ENCODE results near the gene KIF2C. TPM values are rescaled to one million over a fixed set of nuclear protein-coding genes. Genes with fewer than 3 reads are reported as not detected.

Gene KIF2C
- total and polyA plus RNA-seq, 9 of the 15 experiments (the other 6 are each of a cell fraction or from before 2014, with no cell fraction given), result 84.9 to 226 (median 169) TPM

DNA sequence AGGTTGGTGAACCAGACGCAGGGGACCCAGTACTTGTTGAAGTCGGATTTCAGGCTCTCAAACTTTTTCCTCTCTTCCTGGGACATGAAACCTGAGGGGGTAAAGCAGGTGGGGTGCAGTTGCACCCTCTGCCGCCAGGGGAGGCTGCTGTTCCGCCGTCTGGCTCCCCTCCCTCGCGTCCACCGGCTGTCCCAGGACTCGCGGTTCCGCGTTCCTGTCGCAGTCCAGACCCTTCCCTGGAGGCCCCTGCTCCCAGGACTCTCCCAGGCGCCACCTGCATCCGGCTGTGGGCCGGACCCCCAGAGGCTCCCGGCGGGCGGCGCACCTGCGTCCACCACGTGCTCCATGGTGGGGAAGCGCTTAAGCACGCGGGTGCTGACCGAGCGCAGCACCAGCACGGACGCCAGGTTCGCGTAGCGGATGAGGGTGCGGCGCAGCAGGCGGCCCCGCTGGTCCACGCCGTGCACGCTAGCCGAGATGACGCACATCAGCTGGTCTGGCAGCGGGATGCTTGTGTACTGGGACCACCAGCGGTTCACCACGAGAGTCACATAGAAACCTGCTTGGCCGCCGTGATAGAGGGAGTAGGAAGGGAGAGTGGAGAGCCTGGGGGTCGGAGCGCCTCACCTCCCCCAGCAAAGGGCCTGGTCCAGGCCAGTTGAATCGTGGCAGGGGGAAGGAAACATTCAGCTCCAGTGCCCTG lies 46.7 kb downstream of the KIF2C start (continued):
- TF ChIP-seq, protein P1, sequence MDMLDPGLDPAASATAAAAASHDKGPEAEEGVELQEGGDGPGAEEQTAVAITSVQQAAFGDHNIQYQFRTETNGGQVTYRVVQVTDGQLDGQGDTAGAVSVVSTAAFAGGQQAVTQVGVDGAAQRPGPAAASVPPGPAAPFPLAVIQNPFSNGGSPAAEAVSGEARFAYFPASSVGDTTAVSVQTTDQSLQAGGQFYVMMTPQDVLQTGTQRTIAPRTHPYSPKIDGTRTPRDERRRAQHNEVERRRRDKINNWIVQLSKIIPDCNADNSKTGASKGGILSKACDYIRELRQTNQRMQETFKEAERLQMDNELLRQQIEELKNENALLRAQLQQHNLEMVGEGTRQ (CRISPR knock-in tag; IDR thresholded peaks at IDR 0.05), result no peak
- no peak for TF ChIP-seq CHD2 (IDR thresholded peaks at IDR 0.05; ENCODE audit: low read depth, low read length)
- TF ChIP-seq RCOR1 (IDR thresholded peaks at IDR 0.05; ENCODE audit: borderline replicate concordance in 1 of 2, low read depth in 2 of 2, low read length in 2 of 2), result 0 out of 4 replicates have a peak, but pooled peaks of 1 of the 2 experiments have one; percentile 11
- TF ChIP-seq CBX8 (IDR thresholded peaks at IDR 0.05; ENCODE audit: borderline replicate concordance, extremely low read depth, low read depth, low read length, poor library complexity, severe bottlenecking), result no peak
- no peak for TF ChIP-seq ZNF79 (CRISPR knock-in tag; IDR thresholded peaks at IDR 0.05; ENCODE audit: low read depth)
- TF ChIP-seq MBD2 (IDR thresholded peaks at IDR 0.05; ENCODE audit: borderline replicate concordance, low read depth), result peak; percentile 33; the same call in 1 of the 2 replicates
- no peak for TF ChIP-seq HDAC6 (IDR thresholded peaks at IDR 0.05; ENCODE audit: low read depth, low read length)
- TF ChIP-seq KDM4B (IDR thresholded peaks at IDR 0.05; ENCODE audit: borderline replicate concordance in 2 of 2, low read depth in 1 of 2), result no peak
- peak in 1 of 2 experiments; percentile 24; a peak in 1 of 3 replicates for TF ChIP-seq CBX3 (IDR thresholded peaks at IDR 0.05; ENCODE audit: borderline replicate concordance in 1 of 2, low read length in 2 of 2)
- TF ChIP-seq CSDE1 (IDR thresholded peaks at IDR 0.05), result no peak
- no peak for TF ChIP-seq PPARD (CRISPR knock-in tag; IDR thresholded peaks at IDR 0.05)
- no peak for TF ChIP-seq NCOA1 (IDR thresholded peaks at IDR 0.05; ENCODE audit: low read depth)
- TF ChIP-seq, protein P2, sequence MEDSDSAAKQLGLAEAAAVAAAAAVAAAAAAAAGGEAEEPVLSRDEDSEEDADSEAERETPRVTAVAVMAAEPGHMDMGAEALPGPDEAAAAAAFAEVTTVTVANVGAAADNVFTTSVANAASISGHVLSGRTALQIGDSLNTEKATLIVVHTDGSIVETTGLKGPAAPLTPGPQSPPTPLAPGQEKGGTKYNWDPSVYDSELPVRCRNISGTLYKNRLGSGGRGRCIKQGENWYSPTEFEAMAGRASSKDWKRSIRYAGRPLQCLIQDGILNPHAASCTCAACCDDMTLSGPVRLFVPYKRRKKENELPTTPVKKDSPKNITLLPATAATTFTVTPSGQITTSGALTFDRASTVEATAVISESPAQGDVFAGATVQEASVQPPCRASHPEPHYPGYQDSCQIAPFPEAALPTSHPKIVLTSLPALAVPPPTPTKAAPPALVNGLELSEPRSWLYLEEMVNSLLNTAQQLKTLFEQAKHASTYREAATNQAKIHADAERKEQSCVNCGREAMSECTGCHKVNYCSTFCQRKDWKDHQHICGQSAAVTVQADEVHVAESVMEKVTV (CRISPR knock-in tag; IDR thresholded peaks at IDR 0.05), result no peak
- no peak for TF ChIP-seq ZNF324 (CRISPR knock-in tag; IDR thresholded peaks at IDR 0.05)
- no peak for TF ChIP-seq ZBED1 (IDR thresholded peaks at IDR 0.05)
- no peak for TF ChIP-seq TSC22D4 (tag; IDR thresholded peaks at IDR 0.05)
- TF ChIP-seq TOE1 (IDR thresholded peaks at IDR 0.05; ENCODE audit: borderline replicate concordance), result no peak
- TF ChIP-seq TOE1 (CRISPR knock-in tag; IDR thresholded peaks at IDR 0.05; ENCODE audit: borderline replicate concordance, low read depth), result no peak
- TF ChIP-seq HCFC1 (IDR thresholded peaks at IDR 0.05; ENCODE audit: low read depth, low read length), result no peak
- no peak for TF ChIP-seq ZNF431 (CRISPR knock-in tag; IDR thresholded peaks at IDR 0.05)
- no peak for TF ChIP-seq NONO (IDR thresholded peaks at IDR 0.05; ENCODE audit: low read depth in 2 of 2, low read length in 1 of 2)
- TF ChIP-seq MEF2A (IDR thresholded peaks at IDR 0.05; ENCODE audit: control insufficient read depth, low read depth, low read length), result no peak
- TF ChIP-seq NKRF (IDR thresholded peaks at IDR 0.05; ENCODE audit: borderline replicate concordance), result no peak
- TF ChIP-seq ZNF146 (CRISPR knock-in tag; IDR thresholded peaks at IDR 0.05; ENCODE audit: unreplicated experiment), result no peak
- no peak for TF ChIP-seq ZSCAN29 (IDR thresholded peaks at IDR 0.05)
- no peak for TF ChIP-seq RUNX1 (IDR thresholded peaks at IDR 0.05; ENCODE audit: low read depth)

Measured in K562 (cell line).